Neural progenitor cell (in vitro differentiated cells): ENCODE measurements around the gene S100A2. TPM values are rescaled to one million over a fixed set of nuclear protein-coding genes. Genes with fewer than 3 reads are reported as not detected.

Experiments used
- DNase-seq: peaks from one replicate; pipeline ENCODE4 v3.0.0-alpha.2; 2016; ENCODE audit warnings: low spot score
- H2AFZ ChIP-seq: fragments of 200-600 bp; sonication (generic); replicated peaks from 2 replicates; pipeline ENCODE4 v1.6.1; 2016; ENCODE audit warnings: antibody characterized with exemption
- H3F3A ChIP-seq: fragments of 200-600 bp; sonication (generic); 2 replicates; pipeline ENCODE4 v1.6.1; 2016; ENCODE audit warnings: antibody characterized with exemption, low read depth
- H3K27ac ChIP-seq: fragments of 200-600 bp; sonication (generic); 2 replicates; pipeline ENCODE4 v1.5.1; 2016; ENCODE audit warnings: mild to moderate bottlenecking
- H3K27me3 ChIP-seq: fragments of 200-600 bp; sonication (generic); 2 replicates; pipeline ENCODE4 v1.6.1; 2016; ENCODE audit warnings: mild to moderate bottlenecking, moderate library complexity
- H3K36me3 ChIP-seq: fragments of 200-600 bp; sonication (generic); 2 replicates; pipeline ENCODE4 v1.5.1; 2016
- H3K4me1 ChIP-seq: fragments of 200-600 bp; sonication (generic); 2 replicates; pipeline ENCODE4 v1.6.1; 2016; ENCODE audit warnings: mixed run types
- H3K4me2 ChIP-seq: fragments of 200-600 bp; sonication (generic); 2 replicates; pipeline ENCODE4 v1.6.1; 2016
- H3K4me3 ChIP-seq: fragments of 200-600 bp; sonication (generic); 2 replicates; pipeline ENCODE4 v1.5.1; 2016
- H3K79me2 ChIP-seq: fragments of 200-600 bp; sonication (generic); 2 replicates; pipeline ENCODE4 v1.6.1; 2016; ENCODE audit warnings: low read depth
- H3K9ac ChIP-seq: fragments of 200-600 bp; sonication (generic); 2 replicates; pipeline ENCODE4 v1.6.1; 2016
- H3K9me3 ChIP-seq: fragments of 200-600 bp; sonication (generic); 2 replicates; pipeline ENCODE4 v1.5.1; 2016; ENCODE audit warnings: low read depth
- H4K20me1 ChIP-seq: fragments of 200-600 bp; sonication (generic); 2 replicates; pipeline ENCODE4 v1.6.1; 2016; ENCODE audit warnings: low read depth
- H3K27ac Mint-ChIP-seq: 3 replicates; pipeline ENCODE4 v1.8.0; 2021; ENCODE audit warnings: mixed read lengths
- H3K27me3 Mint-ChIP-seq: 2 replicates; pipeline ENCODE4 v1.8.0; 2022; ENCODE audit warnings: low read depth, mild to moderate bottlenecking, inconsistent platforms, moderate library complexity, mixed read lengths; ENCODE audit not compliant: insufficient read depth
- H3K36me3 Mint-ChIP-seq: 3 replicates; pipeline ENCODE4 v1.8.0; 2021; ENCODE audit warnings: mixed read lengths
- H3K4me1 Mint-ChIP-seq: 3 replicates; pipeline ENCODE4 v1.8.0; 2021; ENCODE audit warnings: mixed read lengths
- H3K4me3 Mint-ChIP-seq: 3 replicates; pipeline ENCODE4 v1.8.0; 2021; ENCODE audit warnings: mild to moderate bottlenecking, moderate library complexity, mixed read lengths
- H3K9me3 Mint-ChIP-seq: 3 replicates; pipeline ENCODE4 v1.8.0; 2020; ENCODE audit warnings: mixed read lengths
- EZH2 ChIP-seq: fragments of 200-600 bp; sonication (generic); IDR thresholded peaks from 2 replicates; pipeline ENCODE4 v1.6.1; 2017; ENCODE audit warnings: antibody characterized with exemption, mild to moderate bottlenecking, moderate library complexity
- EZH2phosphoT487 ChIP-seq: fragments of 200-600 bp; sonication (generic); IDR thresholded peaks from 2 replicates; pipeline ENCODE4 v1.6.1; 2017; ENCODE audit warnings: antibody characterized with exemption
- total RNA-seq: library from RNA; depleted of rRNA; stranded (reverse); fragments of >200 nt; gene quantifications from 2 replicates; pipeline ENCODE4 v1.2.3, GENCODE V29; 2015; ENCODE audit warnings: low replicate concordance
- TF ChIP-seq, protein P1 (sequence below): fragments of 200-600 bp; sonication (generic); IDR thresholded peaks from 2 replicates; pipeline ENCODE4 v1.5.1; 2017; ENCODE audit warnings: antibody characterized with exemption, mild to moderate bottlenecking

S100A2 gene
- total RNA-seq, 1 donor from 2014 or later: not detected

DNA sequence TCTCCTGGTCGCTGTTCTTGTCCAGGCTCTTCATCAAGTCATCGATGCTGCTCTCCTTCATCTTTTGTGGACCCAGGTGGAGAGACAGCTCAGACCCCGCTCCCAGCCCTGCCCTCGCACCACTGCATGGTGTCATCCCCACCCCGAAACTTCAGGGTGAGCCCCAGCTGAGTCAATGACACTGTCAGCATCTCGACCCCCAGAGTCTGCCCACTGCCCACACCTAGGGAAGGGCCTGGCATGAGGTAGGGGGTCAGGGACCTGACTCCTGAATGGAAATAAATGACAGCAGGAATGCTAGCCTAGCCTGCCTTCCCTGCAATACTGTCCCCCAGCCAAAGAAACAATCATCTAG is 28.3 kb downstream of the S100A2 start:
- Histone ChIP-seq H3K27ac (no peak overlapping the region), H3K4me2 (no peak overlapping the region), H2AFZ (no peak overlapping the region), H3F3A (peaks cover 11% of the 10 kb centered on the region), H3K79me2 (no peaks in the 10 kb centered on the region), H3K9me3 (no peaks in the 10 kb centered on the region), H3K27me3 (no peaks in the 10 kb centered on the region), H3K4me3 (no peak overlapping the region), H3K4me1 (peaks cover 21% of the 10 kb centered on the region), H3K36me3 (no peaks in the 10 kb centered on the region), H3K9ac (no peak overlapping the region), H4K20me1 (no peaks in the 10 kb centered on the region)
- no peaks in the 10 kb centered on the region for H3K36me3 Mint-ChIP-seq
- peaks cover 37% of the 10 kb centered on the region for H3K4me1 Mint-ChIP-seq
- H3K9me3 Mint-ChIP-seq: peaks cover 2% of the 10 kb centered on the region
- H3K4me3 Mint-ChIP-seq: no peak overlapping the region
- no peak overlapping the region for H3K27ac Mint-ChIP-seq
- H3K27me3 Mint-ChIP-seq: peaks cover 9% of the 10 kb centered on the region
- DNase-seq: no peak
- no peak for TF ChIP-seq EZH2
- no peak for TF ChIP-seq EZH2phosphoT487
- TF ChIP-seq, protein P1, sequence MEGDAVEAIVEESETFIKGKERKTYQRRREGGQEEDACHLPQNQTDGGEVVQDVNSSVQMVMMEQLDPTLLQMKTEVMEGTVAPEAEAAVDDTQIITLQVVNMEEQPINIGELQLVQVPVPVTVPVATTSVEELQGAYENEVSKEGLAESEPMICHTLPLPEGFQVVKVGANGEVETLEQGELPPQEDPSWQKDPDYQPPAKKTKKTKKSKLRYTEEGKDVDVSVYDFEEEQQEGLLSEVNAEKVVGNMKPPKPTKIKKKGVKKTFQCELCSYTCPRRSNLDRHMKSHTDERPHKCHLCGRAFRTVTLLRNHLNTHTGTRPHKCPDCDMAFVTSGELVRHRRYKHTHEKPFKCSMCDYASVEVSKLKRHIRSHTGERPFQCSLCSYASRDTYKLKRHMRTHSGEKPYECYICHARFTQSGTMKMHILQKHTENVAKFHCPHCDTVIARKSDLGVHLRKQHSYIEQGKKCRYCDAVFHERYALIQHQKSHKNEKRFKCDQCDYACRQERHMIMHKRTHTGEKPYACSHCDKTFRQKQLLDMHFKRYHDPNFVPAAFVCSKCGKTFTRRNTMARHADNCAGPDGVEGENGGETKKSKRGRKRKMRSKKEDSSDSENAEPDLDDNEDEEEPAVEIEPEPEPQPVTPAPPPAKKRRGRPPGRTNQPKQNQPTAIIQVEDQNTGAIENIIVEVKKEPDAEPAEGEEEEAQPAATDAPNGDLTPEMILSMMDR: no peak

DNA sequence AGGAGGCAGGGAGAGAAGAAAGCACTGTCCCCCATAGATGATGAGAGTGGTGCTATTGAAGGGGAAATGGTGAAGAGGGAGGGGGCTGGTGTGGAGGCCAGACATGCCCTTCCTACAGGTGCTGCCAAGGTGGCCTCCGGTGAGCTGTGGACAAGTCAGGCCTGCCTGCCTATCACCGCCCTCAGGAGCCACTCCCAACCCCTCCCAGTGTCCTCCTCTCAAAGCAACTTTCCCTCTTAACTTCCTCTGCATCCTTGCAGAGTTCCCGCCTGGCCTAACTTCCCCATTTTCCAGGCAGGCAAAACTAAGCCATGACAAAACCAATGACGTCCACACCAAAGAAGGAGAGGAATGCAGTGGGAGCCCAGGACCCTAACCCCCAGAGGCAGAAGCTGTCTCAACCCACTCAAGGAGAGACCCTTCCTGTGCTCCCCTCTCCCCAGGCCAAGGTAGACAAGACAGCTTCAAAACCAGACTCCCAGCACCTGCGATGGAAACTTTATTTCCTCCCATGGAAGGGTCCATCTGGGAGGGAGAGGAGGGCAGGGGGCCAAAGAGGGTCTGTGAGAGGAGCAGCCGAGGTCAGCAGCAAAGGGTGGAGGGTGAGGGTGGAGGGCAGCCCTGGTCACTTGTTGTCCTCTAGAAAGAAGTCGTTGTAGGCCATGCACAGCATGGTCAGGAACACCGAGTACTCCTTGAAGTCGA is 28.8 kb downstream of the S100A2 start:
- H3K4me1 Mint-ChIP-seq: peaks cover 40% of the 10 kb centered on the region
- Histone ChIP-seq H3K4me3 (no peak overlapping the region), H3K27me3 (no peaks in the 10 kb centered on the region)

DNA sequence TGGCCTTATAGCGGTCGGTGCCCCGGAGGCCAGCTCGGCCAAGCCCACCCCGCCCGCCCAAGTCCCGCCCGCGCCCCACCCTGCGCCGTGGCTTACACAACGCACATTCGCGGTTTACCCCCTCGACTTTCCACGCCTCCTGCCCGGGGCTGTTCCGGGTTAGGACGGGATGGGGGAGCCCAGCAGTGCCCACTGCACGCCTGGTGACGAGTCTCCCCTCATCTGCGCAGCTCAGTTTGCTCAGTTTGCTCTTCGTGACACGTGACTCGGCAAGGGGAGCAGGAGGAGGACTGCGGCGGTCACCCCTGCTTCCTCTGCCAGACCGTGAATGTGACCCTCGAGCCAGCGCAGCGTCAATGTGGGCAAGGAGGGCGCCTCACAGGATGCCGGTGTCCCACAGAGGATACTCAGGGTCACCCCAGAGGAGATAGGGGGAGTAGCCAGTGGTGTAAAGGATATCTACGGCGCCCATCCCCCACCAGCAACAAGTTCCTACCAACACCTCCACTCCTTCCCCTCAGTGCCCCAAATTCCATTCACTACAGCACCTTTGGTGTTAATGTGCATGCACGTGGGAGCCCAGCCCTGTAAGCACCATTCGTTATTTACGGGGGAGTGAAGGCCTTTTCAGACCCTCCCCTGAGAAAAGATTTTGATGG is 29.5 kb downstream of the S100A2 start:
- peaks cover 9% of the 10 kb centered on the region for H3K27me3 Mint-ChIP-seq
- Histone ChIP-seq H3K9me3 (no peaks in the 10 kb centered on the region), H2AFZ (no peak overlapping the region), H3F3A (peaks cover 15% of the 10 kb centered on the region), H3K9ac (no peak overlapping the region), H3K4me3 (peak overlapping the region; percentile 17), H3K79me2 (no peaks in the 10 kb centered on the region), H3K36me3 (no peaks in the 10 kb centered on the region), H4K20me1 (no peaks in the 10 kb centered on the region), H3K27ac (no peak overlapping the region), H3K4me1 (peaks cover 22% of the 10 kb centered on the region), H3K27me3 (no peaks in the 10 kb centered on the region), H3K4me2 (peak overlapping the region; percentile 57)
- peaks cover 40% of the 10 kb centered on the region for H3K4me1 Mint-ChIP-seq
- DNase-seq: no peak
- TF ChIP-seq EZH2 (no peak), EZH2phosphoT487 (no peak)
- TF ChIP-seq, protein P1: no peak
- H3K4me3 Mint-ChIP-seq: no peak overlapping the region
- H3K36me3 Mint-ChIP-seq: no peaks in the 10 kb centered on the region
- H3K27ac Mint-ChIP-seq: no peak overlapping the region
- peaks cover 2% of the 10 kb centered on the region for H3K9me3 Mint-ChIP-seq

More for the DNA sequence above, 28.8 kb downstream of the S100A2 start:
- Histone ChIP-seq H3K9me3 (no peaks in the 10 kb centered on the region), H3K79me2 (no peaks in the 10 kb centered on the region), H3F3A (peaks cover 15% of the 10 kb centered on the region), H4K20me1 (no peaks in the 10 kb centered on the region), H3K27ac (no peak overlapping the region), H3K4me1 (peaks cover 22% of the 10 kb centered on the region), H3K36me3 (no peaks in the 10 kb centered on the region), H2AFZ (no peak overlapping the region), H3K9ac (no peak overlapping the region), H3K4me2 (peak overlapping the region; percentile 57)
- no peaks in the 10 kb centered on the region for H3K36me3 Mint-ChIP-seq
- DNase-seq: no peak
- peaks cover 2% of the 10 kb centered on the region for H3K9me3 Mint-ChIP-seq
- H3K27me3 Mint-ChIP-seq: peaks cover 9% of the 10 kb centered on the region
- TF ChIP-seq EZH2phosphoT487 (no peak), EZH2 (no peak)
- TF ChIP-seq, protein P1: no peak
- H3K27ac Mint-ChIP-seq: peak overlapping the region; percentile 27
- no peak overlapping the region for H3K4me3 Mint-ChIP-seq
